ENCODE results near the gene KCTD7. TPM values are rescaled to one million over a fixed set of nuclear protein-coding genes. Genes with fewer than 3 reads are reported as not detected.

KCTD7 gene
- total RNA-seq, 4 donors from 2014 or later: 8.7 to 23.5 (median 17.8) TPM

DNA sequence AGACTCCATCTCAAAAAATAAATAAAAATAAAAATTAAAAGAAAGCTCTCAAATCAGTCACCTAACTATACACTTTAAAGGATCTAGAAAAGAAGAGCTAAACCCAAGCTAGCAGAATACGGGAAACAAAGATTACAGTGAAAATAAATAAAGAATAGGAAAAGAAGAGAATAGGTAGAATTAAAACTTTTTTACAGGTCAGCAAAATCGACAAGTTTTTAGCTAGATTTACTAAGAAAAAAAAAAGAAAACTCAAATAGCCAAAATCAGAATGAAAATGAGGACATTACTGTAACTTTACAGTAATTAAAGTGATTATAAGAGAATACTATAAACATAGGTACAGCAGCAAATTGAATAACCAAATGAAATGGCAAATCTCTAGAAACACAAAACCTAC is 60.4 kb downstream of the KCTD7 start:
- H3K36me3 ChIP-seq: no peaks in the 10 kb centered on the region
- intact Hi-C loops (cut with DNase I; ENCODE audit: low total_unique reads): no loop called here

DNA sequence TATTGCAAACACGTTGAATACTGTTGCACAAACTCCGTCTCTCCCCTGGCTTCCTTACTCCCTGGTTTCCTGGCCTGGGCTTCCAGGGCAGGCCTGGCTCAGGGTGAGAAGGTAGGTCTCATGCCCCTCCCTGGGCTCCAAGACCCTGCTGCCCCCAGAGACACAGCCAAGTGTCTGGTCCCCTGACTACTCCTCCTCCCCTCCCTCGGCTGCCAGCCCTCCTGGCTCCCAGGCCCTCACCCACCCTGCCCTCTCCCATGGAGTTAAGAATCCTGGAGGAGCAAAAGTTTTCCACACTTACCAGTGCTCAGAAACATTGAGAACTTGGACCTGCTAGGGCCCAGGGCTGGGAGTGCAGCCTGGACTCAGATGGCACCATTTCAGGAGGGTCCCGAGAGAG is 64.7 kb downstream of the KCTD7 start:
- Histone ChIP-seq H3K9me3 (no peaks in the 10 kb centered on the region), H3K4me3 (no peak overlapping the region), H3K36me3 (no peaks in the 10 kb centered on the region), H3K4me1 (peaks cover 0 to 9% of the 10 kb centered on the region in 2 donors), H3K27me3 (no peaks in the 10 kb centered on the region), H3K27ac (no peak overlapping the region)
- intact Hi-C loops (cut with DNase I; ENCODE audit: low total_unique reads): no loop called here
- no peak for DNase-seq
- TF ChIP-seq, protein P1, sequence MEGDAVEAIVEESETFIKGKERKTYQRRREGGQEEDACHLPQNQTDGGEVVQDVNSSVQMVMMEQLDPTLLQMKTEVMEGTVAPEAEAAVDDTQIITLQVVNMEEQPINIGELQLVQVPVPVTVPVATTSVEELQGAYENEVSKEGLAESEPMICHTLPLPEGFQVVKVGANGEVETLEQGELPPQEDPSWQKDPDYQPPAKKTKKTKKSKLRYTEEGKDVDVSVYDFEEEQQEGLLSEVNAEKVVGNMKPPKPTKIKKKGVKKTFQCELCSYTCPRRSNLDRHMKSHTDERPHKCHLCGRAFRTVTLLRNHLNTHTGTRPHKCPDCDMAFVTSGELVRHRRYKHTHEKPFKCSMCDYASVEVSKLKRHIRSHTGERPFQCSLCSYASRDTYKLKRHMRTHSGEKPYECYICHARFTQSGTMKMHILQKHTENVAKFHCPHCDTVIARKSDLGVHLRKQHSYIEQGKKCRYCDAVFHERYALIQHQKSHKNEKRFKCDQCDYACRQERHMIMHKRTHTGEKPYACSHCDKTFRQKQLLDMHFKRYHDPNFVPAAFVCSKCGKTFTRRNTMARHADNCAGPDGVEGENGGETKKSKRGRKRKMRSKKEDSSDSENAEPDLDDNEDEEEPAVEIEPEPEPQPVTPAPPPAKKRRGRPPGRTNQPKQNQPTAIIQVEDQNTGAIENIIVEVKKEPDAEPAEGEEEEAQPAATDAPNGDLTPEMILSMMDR (IDR thresholded peaks at IDR 0.05): no peak
- no peak for TF ChIP-seq POLR2A (IDR thresholded peaks at IDR 0.05)

More for the DNA sequence above, 60.4 kb downstream of the KCTD7 start:
- H3K4me1 ChIP-seq: no peaks in the 10 kb centered on the region
- H3K4me3 ChIP-seq: no peak overlapping the region
- TF ChIP-seq POLR2A (IDR thresholded peaks at IDR 0.05): no peak
- TF ChIP-seq, protein P1 (IDR thresholded peaks at IDR 0.05): no peak
- DNase-seq: no peak
- H3K9me3 ChIP-seq: no peaks in the 10 kb centered on the region
- no peak overlapping the region for H3K27ac ChIP-seq
- H3K27me3 ChIP-seq: no peaks in the 10 kb centered on the region

Other genes starting within 250 kb of the KCTD7 start
- gene RABGEF1, start 111.9 kb downstream of the KCTD7 start, total RNA-seq: 10 to 100 TPM; 13.1 to 38.3 (median 25.4) TPM